ENCODE results near the gene FOXP1.

FOXP1 gene

GRCh38 chr3:71393745-71394144 lies 189.8 kb downstream of the FOXP1 start:
- no peak for DNase-seq

GRCh38 chr3:71393093-71393492 lies 190.4 kb downstream of the FOXP1 start:
- no peak for DNase-seq

GRCh38 chr3:71392251-71392650 lies 191.3 kb downstream of the FOXP1 start:
- no peak for DNase-seq

GRCh38 chr3:71391361-71391760 lies 192.2 kb downstream of the FOXP1 start:
- no peak for DNase-seq

- peak in 1 of 3 experiments; percentile 26 for DNase-seq
Measured at GRCh38 chr3:71389911-71390573, 193.5 kb downstream of the FOXP1 start.

- DNase-seq: peak in 1 of 3 experiments; percentile 28
Measured at GRCh38 chr3:71389191-71389590, 194.3 kb downstream of the FOXP1 start.

GRCh38 chr3:71388535-71389120 lies 194.9 kb downstream of the FOXP1 start:
- peak in 1 of 3 experiments; percentile 3 for DNase-seq

- no peak for DNase-seq
Measured at GRCh38 chr3:71387586-71387985, 195.9 kb downstream of the FOXP1 start.

GRCh38 chr3:71384837-71385716 lies 198.5 kb downstream of the FOXP1 start:
- no peak for DNase-seq

- DNase-seq: no peak
Measured at GRCh38 chr3:71384388-71384787, 199.1 kb downstream of the FOXP1 start.

GRCh38 chr3:71380096-71380495 lies 203.4 kb downstream of the FOXP1 start:
- DNase-seq: no peak

GRCh38 chr3:71378509-71378908 lies 205.0 kb downstream of the FOXP1 start:
- no peak for DNase-seq

GRCh38 chr3:71376911-71377310 lies 206.6 kb downstream of the FOXP1 start:
- no peak for DNase-seq

GRCh38 chr3:71376503-71376902 lies 207.0 kb downstream of the FOXP1 start:
- DNase-seq: no peak

GRCh38 chr3:71374582-71374981 lies 208.9 kb downstream of the FOXP1 start:
- no peak for DNase-seq

- DNase-seq: peak in 1 of 3 experiments; percentile 74
Measured at GRCh38 chr3:71372911-71373637, 210.5 kb downstream of the FOXP1 start.

- no peak for DNase-seq
Measured at GRCh38 chr3:71372241-71372768, 211.2 kb downstream of the FOXP1 start.

- DNase-seq: no peak
Measured at GRCh38 chr3:71371282-71371681, 212.2 kb downstream of the FOXP1 start.

GRCh38 chr3:71370467-71370866 lies 213.1 kb downstream of the FOXP1 start:
- peak in 1 of 3 experiments; percentile 18 for DNase-seq

- DNase-seq: no peak
Measured at GRCh38 chr3:71369701-71370391, 213.7 kb downstream of the FOXP1 start.

GRCh38 chr3:71366988-71367604 lies 216.4 kb downstream of the FOXP1 start:
- DNase-seq: no peak
